Measurements from ENCODE around the gene DDX31.
A peak's percentile ranks its signal among the peaks of the same experiment; 100 is the strongest.

DDX31 gene

DNA sequence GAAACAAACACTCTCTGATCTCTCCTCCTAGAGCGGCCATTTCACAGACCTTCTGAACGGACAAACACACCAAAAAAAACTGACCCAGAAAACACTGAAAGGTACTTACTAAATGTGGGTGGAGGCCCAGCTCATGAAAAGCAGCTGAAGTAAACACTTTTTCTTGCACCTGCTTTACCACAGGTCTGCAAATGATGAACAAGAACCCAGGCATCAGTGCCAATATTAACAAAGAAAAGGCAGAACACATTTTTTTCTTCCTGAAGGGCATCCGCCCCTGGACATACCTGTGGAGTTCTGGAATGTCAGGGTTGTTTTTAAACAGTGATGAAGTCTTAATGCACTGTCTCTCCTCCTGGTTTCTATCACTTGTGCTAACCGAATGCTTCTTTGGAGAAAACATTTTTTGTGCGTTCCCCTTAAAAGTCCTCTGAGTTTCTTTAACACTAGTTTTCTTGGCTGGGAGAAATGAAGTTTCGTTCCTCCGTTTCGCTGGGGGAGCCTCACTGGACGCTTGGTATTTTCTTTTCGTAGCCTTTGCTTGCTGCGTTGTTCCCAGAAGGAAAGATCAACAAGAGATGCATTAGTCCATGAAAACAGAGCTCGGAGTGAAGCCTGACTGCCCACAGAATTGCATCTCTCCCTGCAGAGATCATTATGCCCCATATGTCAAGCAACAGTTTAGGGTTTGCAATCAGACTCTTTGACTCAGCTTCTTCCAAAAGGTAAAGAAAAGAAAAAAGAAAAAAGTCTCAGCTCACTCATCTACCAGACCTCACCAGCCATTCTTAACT lies 7.4 kb downstream of the DDX31 start:
- no peak overlapping the region for H3K27ac ChIP-seq
- TF ChIP-seq ZFX (IDR thresholded peaks at IDR 0.05) = no peak
- TF ChIP-seq, protein P1, sequence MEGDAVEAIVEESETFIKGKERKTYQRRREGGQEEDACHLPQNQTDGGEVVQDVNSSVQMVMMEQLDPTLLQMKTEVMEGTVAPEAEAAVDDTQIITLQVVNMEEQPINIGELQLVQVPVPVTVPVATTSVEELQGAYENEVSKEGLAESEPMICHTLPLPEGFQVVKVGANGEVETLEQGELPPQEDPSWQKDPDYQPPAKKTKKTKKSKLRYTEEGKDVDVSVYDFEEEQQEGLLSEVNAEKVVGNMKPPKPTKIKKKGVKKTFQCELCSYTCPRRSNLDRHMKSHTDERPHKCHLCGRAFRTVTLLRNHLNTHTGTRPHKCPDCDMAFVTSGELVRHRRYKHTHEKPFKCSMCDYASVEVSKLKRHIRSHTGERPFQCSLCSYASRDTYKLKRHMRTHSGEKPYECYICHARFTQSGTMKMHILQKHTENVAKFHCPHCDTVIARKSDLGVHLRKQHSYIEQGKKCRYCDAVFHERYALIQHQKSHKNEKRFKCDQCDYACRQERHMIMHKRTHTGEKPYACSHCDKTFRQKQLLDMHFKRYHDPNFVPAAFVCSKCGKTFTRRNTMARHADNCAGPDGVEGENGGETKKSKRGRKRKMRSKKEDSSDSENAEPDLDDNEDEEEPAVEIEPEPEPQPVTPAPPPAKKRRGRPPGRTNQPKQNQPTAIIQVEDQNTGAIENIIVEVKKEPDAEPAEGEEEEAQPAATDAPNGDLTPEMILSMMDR (conservative IDR thresholded peaks at IDR 0.05) = no peak

DNA sequence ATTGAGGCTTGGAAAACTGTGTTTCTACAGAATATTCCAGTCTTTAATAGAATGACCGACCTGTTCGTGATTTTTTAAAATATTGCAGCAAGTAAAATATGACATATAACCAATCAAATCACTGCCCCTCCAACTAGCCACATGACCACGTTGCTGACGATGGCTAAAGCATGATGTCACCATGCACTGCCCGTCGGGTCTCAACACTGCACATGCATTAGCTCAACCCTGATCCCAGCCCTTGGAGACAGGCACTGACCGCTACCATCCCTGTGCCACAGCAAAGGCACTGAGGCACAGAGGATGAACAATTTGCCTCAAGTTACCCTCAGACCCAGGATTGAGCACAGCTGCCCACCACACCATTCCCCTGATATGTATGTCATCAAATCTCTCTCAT lies 13.5 kb downstream of the DDX31 start:
- TF ChIP-seq, protein P1 (conservative IDR thresholded peaks at IDR 0.05) = no peak
- no peak for TF ChIP-seq ZFX (IDR thresholded peaks at IDR 0.05)
- no peak overlapping the region for H3K27ac ChIP-seq

DNA sequence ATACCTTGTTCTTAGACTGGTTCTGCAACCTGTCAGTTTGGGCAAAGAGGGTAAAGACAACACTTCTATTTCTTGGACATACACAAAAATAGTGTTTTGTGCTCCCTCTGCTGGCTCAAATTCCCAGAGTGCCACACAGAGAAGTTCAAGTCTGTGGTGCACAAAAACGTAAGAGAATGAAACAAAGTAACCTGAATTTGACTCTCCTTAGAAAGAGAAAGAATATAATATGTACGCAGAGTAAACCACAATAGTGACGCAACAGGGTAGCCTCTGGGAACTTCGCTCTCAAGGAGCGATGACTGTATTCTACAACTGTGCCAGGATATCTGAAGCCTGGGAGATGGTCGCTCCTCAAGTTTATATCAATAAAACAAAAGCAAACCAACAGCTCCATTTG lies 18.5 kb downstream of the DDX31 start:
- H3K27ac ChIP-seq = no peak overlapping the region
- TF ChIP-seq, protein P1 (conservative IDR thresholded peaks at IDR 0.05) = peak; percentile 86
- no peak for TF ChIP-seq ZFX (IDR thresholded peaks at IDR 0.05)

DNA sequence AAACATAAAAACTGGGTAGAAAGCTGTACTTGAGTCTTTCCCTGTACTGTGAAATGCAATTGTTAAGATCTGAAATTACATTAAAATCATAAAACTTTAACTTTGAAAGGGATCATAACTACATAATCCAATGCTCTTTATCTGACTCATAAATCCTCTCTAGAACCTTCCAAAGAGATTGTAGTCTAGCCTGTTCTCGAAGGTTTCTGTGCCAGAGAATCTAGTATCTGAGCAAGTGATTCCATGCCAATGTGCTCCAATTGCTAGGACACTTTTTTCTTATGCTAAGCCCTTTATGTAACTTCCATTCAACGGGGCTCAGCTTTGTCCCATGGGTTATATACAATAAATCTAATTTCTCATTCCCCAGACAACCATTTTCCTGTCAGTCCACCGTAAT lies 21.1 kb downstream of the DDX31 start:
- no peak overlapping the region for H3K27ac ChIP-seq
- TF ChIP-seq ZFX (IDR thresholded peaks at IDR 0.05) = no peak
- TF ChIP-seq, protein P1 (conservative IDR thresholded peaks at IDR 0.05) = no peak

DNA sequence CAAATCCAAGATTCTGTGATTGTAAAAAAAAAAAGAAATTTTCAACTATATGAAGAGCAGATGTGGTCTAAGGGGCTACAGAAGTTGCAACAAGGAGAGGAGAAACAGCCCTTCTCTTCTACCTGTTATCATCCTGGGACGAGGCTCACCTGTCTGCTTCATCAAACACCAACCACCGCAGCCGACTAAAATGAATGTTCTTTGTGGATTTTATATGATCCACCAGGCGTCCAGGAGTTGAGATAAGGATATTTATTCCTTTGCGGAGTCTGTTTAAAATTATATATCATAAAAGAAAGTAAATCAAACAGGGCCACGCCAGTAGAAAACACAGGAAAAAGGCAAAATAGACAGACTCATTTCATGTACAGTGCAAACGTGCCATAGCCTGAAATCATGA lies 21.5 kb downstream of the DDX31 start:
- TF ChIP-seq, protein P1 (conservative IDR thresholded peaks at IDR 0.05) = no peak
- TF ChIP-seq ZFX (IDR thresholded peaks at IDR 0.05) = no peak

DNA sequence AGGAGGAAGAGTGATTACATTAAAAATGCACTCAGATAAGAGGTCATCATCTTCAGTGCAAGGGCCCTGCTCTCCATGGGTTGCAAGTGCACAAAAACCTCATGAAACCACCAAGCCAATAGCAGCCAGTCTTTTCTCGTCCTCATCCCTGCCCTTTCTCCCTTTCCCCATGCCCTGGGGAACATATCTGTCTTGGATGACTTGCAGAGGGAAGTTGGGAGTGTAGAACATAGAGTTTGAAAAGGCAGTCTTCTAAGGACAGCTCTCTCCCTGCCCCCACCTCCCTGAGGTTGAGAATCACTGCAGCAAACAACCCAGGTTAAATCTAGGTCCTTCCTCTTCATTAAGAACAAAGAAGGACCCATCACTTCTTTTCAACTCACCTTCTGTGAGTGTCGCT lies 22.0 kb downstream of the DDX31 start:
- H3K27ac ChIP-seq = no peak overlapping the region

More for the DNA sequence above, 21.5 kb downstream of the DDX31 start:
- H3K27ac ChIP-seq = no peak overlapping the region

DNA sequence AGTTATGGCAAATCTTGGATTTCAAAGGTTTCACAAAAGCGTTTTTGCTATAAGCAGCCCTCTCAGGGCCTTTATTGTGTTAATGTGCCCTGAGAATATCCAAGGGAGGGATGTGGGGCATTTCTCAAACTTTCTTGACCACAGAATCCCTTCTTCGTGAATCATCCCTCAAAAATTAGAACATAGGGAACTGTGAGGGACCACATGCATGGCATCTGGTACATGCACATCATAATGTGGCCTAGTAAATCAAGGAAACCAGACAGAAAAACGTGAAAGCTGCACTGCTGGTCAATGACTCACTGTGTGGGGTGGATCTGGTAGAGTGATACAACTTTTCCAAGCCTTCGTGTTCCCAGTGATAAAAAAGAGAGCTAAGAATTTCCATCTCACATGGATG lies 22.4 kb downstream of the DDX31 start:
- H3K27ac ChIP-seq = no peak overlapping the region

More for the DNA sequence above, 22.0 kb downstream of the DDX31 start:
- no peak for TF ChIP-seq ZFX (IDR thresholded peaks at IDR 0.05)
- TF ChIP-seq, protein P1 (conservative IDR thresholded peaks at IDR 0.05) = no peak

More for the DNA sequence above, 22.4 kb downstream of the DDX31 start:
- no peak for TF ChIP-seq ZFX (IDR thresholded peaks at IDR 0.05)
- TF ChIP-seq, protein P1 (conservative IDR thresholded peaks at IDR 0.05) = no peak

Data from C4-2B (cell line).